Fibroblast of the aortic adventitia (primary cell): Measurements from ENCODE around the gene USP30. TPM values are rescaled to one million over a fixed set of nuclear protein-coding genes. Genes with fewer than 3 reads are reported as not detected.
A peak's percentile ranks its signal among the peaks of the same experiment; 100 is the strongest.

Experiments used
- DNase-seq: peaks from one replicate; pipeline ENCODE4 v3.0.0-alpha.2; 2010; ENCODE audit warnings: low read depth
- H3K4me3 ChIP-seq: 2 replicates; pipeline ENCODE4 v1.5.1; 2011; ENCODE audit warnings: low read depth, mild to moderate bottlenecking, control low read depth, low read length, moderate library complexity
- CTCF ChIP-seq: IDR thresholded peaks from 2 replicates; pipeline ENCODE4 v1.5.1; 2011; ENCODE audit warnings: mild to moderate bottlenecking, low read length, control low read depth, inconsistent platforms; ENCODE audit not compliant: insufficient read depth
- total RNA-seq: library from RNA; depleted of rRNA; stranded (reverse); fragments of >200 nt; gene quantifications from 2 replicates; pipeline ENCODE4 v1.2.3, GENCODE V29; 2012; ENCODE audit warnings: low replicate concordance

The USP30 gene
- total RNA-seq, 1 donor, result 11.2 TPM

- no peak for DNase-seq
- no peak for TF ChIP-seq CTCF
- H3K4me3 ChIP-seq, result no peak overlapping the region
Observed at GRCh38 chr12:109085590-109085989, 33.2 kb downstream of the USP30 start.

GRCh38 chr12:109087250-109087649, 34.9 kb downstream of the USP30 start:
- no peak for DNase-seq
- no peak overlapping the region for H3K4me3 ChIP-seq
- TF ChIP-seq CTCF, result no peak

- peak; percentile 67 for DNase-seq
- H3K4me3 ChIP-seq, result no peak overlapping the region
- TF ChIP-seq CTCF, result no peak
Observed at GRCh38 chr12:109088818-109089217, 36.4 kb downstream of the USP30 start.

DNA sequence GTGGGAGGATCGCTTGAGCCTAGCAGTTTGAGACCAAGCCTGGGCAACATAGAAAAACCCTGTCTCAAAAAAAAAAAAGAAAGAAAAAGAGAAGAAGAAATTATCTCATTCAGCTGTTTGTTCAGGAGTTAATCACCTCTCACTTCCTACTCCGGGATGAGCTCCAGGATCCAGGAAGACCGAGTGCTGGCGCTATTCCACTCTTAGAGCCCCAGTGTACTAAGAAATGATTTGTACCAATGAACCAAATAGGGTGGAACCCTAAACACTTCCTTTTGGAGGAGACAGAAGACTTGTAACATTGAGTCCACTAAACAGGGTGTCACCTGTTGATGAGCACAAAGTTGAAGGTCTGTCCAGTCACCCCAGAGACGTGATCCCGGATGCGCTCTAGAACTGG, 37.3 kb downstream of the USP30 start:
- DNase-seq, result no peak
- H3K4me3 ChIP-seq, result no peak overlapping the region
- no peak for TF ChIP-seq CTCF

DNA sequence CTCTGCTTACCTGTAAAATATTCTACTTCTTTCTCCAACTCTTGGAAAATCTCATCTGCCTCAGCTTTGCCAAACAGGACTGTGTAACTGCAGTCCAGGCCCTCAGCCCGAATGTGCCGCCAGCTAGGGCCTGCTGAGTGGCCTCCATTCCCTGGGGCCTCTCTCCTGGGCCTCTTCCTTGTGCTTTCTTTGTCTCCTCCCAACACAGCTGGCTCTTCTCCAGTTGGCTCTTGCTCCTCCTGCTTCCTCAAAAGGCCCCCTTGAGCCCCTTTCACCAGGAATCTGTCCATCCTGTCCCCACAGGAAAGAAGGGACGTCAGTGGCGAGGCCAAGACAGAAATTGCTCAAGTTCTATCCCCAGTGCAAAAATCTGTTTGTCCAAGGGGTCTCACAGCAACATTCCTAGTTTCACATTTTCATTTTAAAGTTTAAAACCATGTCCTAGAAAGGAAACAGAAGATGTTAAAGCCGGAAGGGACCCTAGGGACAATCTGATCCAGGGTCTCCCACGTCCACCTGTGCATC, 40.2 kb downstream of the USP30 start:
- peak overlapping the region; percentile 72 for H3K4me3 ChIP-seq
- TF ChIP-seq CTCF, result no peak
- peak; percentile 10 for DNase-seq

- peak; percentile 87 for DNase-seq
- H3K4me3 ChIP-seq, result peak within 1 kb of the TSS; percentile 72
- peak; percentile 99 for TF ChIP-seq CTCF
Observed at GRCh38 chr12:109093022-109093918, 40.9 kb downstream of the USP30 start, which contains the start of gene ALKBH2. ALKBH2 (minus strand) TSS chr12:109093472; CDS start chr12:109092786, 686 bp downstream.

GRCh38 chr12:109097140-109097434, 44.7 kb downstream of the USP30 start:
- H3K4me3 ChIP-seq, result peak overlapping the region; percentile 64
- DNase-seq, result no peak
- no peak for TF ChIP-seq CTCF
